ENCODE results near the gene DNALI1. TPM values are rescaled to one million over a fixed set of nuclear protein-coding genes. Genes with fewer than 3 reads are reported as not detected.

The DNALI1 gene
- total RNA-seq, 3 donors from 2014 or later, result not detected

DNA sequence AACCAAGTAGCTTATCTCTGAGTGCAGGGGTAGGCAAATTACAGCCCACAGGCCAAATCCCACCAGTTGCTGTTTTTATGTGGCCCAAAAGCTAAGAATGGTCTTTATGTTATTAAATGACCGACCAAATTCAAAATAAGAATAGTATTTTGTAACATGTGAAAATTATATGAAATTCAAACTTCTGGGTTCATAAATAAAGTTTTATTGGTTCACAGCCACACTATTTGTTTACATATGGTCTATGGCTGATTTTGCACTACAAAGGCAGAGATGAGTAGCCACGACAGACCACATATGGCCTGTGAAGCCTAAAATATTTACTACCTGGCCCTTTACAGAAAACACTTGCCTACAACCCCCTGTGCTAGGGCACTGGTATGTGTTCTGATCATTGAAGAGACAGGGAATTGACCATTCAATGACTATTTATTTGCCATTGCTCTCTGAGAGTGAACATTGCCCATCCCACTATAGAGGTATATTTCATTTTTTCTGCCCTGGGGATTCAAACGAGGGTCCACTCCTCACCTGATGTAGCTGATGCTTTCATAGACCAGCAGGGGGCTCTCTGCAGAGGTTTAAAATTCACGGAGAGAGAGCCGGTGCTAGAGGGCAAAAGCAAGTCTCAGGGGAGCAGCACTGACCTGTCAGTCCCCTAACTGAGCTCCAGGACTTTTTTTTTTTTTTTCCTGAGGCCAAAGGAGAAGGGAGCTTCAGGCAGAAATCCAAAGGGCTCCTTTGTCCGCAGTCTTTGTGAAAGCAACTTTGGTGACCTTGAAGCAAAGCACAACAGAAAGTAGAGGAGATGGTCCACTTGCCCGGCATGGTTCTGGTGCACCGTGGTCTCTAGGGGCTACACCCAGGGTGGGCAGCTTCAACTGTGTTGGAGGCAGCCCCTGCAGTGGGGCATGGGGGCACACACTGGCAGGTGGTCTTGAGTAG, 46.3 kb downstream of the DNALI1 start:
- peaks cover 3% of the 10 kb centered on the region for H3K27me3 Mint-ChIP-seq (ENCODE audit: low read depth)
- no peaks in the 10 kb centered on the region for H3K9me3 Mint-ChIP-seq
- H3K4me1 Mint-ChIP-seq (ENCODE audit: low read depth), result peaks cover 2% of the 10 kb centered on the region
- DNase-seq, result peak; percentile 22
- no peak overlapping the region for H3K4me3 Mint-ChIP-seq
- peak; percentile 69 to 84 for ATAC-seq
- no peaks in the 10 kb centered on the region for H3K36me3 Mint-ChIP-seq (ENCODE audit: insufficient read depth)

DNA sequence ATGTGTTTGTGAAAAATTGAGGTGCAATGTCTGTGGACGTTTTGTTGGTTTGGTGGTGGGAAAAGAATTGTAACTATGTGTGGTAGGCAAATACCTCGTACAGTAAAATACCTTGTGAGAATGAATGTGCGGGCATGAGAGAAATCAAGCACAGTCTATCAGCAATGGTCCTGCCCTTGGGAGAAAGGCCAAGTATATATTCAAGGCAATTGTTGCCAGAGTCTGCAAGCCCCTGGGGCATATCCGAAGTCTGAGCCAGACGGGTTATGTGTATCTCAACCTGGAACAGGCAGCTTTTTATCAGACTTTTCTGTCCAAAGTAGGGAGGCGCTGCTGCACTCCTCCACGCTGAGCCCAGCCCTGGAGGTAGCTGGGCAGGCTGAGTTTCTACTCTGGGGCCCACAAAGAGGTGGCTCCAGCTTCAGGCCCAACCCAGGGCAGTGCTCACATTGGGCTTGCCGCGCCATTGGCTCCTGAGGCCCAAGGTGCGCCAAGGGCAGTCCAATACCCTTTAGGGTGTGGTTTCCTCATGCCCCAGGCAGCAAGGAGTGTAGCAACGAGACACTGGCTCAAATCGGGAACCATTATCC, 48.4 kb downstream of the DNALI1 start:
- H3K4me1 Mint-ChIP-seq (ENCODE audit: low read depth), result peaks cover 2% of the 10 kb centered on the region
- no peaks in the 10 kb centered on the region for H3K9me3 Mint-ChIP-seq
- H3K4me3 Mint-ChIP-seq, result no peak overlapping the region
- DNase-seq (no peak), ATAC-seq (no peak)
- H3K36me3 Mint-ChIP-seq (ENCODE audit: insufficient read depth), result no peaks in the 10 kb centered on the region
- H3K27me3 Mint-ChIP-seq (ENCODE audit: low read depth), result peaks cover 3% of the 10 kb centered on the region

DNA sequence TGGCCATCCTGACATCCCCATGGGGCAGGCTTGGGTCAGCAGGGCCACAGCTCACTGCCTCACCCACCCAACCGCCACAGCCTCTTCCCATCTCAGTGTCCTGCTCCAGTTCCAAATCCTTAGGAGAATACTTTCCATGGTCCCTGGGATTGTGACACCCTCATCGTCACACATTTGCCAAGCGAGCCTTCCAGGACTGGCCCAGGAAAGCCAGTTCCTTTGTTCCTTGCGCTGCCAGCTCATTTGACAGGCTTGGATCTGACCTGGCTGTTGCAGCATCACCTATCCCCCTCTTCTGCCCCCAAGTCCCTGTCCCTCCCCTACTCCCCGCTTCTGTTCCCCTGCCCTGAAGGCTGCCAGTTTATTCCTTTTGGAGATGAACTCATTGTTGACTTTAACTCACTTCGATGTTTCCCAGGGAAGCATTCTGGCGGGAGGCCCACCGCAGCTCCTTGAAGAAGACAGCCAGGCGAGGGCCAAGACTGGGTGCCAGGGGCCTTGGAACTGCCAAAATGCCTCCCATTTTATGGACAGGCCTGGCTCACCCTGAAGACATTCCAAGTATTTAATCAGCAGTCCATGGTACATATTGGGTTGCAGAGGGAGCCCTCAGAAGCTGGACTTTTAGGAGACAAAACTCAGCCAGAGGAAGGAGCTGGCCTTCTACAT, 49.2 kb downstream of the DNALI1 start:
- DNase-seq (no peak), ATAC-seq (no peak)
- Mint-ChIP-seq H3K4me1 (ENCODE audit: low read depth) (peaks cover 2% of the 10 kb centered on the region), H3K9me3 (no peaks in the 10 kb centered on the region), H3K36me3 (ENCODE audit: insufficient read depth) (no peaks in the 10 kb centered on the region), H3K27me3 (ENCODE audit: low read depth) (peaks cover 3% of the 10 kb centered on the region), H3K4me3 (no peak overlapping the region)

DNA sequence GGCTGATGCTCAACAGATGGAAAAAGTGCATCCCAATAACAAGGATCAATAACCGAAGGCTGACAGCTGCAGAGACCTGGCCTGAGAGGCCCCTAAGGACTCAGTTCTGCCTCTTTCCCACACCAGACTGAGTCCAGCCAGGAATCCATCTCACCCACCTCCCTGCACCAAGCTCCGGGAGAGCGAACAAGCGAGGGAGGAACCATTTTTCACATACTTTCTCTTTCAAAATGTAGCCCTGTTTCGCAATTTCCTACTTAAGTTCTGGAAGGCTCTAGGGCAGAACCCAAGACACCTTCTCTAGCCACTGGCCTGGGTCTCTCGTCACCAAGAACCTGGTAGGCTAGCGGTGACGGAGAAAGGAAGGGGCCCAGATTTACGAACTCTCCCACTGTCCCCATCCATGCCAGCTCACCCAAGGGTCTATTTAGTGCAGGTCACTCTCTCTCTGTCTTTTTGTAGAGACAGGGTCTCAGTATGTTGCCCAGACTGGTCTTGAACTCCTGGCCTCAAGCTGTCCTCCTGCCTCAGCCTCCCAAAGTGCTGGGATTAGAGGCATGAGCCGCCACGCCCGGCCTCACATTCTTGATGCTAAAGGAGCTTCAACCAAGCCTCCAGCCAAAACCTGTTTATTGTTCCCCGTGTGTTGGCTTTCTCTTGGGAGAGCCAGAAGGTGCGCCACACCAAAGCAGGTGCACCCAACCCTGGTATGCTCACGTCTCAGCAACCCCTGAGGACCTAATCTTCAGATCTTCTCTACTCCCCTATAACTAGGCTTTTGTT, 49.9 kb downstream of the DNALI1 start:
- H3K4me1 Mint-ChIP-seq (ENCODE audit: low read depth), result peaks cover 2% of the 10 kb centered on the region
- ATAC-seq (no peak), DNase-seq (no peak)
- H3K9me3 Mint-ChIP-seq, result no peaks in the 10 kb centered on the region
- no peak overlapping the region for H3K4me3 Mint-ChIP-seq
- peaks cover 3% of the 10 kb centered on the region for H3K27me3 Mint-ChIP-seq (ENCODE audit: low read depth)
- no peaks in the 10 kb centered on the region for H3K36me3 Mint-ChIP-seq (ENCODE audit: insufficient read depth)

DNA sequence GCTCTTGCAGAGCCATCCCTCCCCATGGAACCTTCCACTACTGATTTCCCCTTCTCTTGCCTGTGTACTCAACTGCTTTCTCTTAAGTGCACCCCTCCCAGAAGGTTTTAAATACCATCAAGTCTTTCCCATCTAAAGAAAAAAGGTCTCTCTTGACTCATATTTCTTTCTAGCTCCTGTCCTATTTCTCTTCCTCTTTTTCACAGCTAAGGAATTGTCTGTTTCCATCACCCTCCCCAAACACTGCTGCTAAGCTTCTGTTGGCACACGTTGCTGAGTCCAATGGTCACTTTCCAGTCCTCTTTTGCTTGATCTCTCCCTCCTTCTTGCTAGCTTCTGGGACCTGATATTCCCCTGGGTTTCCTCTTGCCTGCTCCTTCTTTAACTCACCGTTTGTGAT, 52.3 kb downstream of the DNALI1 start:
- peaks cover 5% of the 10 kb centered on the region for H3K27me3 Mint-ChIP-seq (ENCODE audit: low read depth)
- no peaks in the 10 kb centered on the region for H3K9me3 Mint-ChIP-seq
- ATAC-seq, result no peak
- H3K36me3 Mint-ChIP-seq (ENCODE audit: insufficient read depth), result no peaks in the 10 kb centered on the region
- DNase-seq, result no peak
- no peaks in the 10 kb centered on the region for H3K4me1 Mint-ChIP-seq (ENCODE audit: low read depth)
- no peak overlapping the region for H3K4me3 Mint-ChIP-seq

DNA sequence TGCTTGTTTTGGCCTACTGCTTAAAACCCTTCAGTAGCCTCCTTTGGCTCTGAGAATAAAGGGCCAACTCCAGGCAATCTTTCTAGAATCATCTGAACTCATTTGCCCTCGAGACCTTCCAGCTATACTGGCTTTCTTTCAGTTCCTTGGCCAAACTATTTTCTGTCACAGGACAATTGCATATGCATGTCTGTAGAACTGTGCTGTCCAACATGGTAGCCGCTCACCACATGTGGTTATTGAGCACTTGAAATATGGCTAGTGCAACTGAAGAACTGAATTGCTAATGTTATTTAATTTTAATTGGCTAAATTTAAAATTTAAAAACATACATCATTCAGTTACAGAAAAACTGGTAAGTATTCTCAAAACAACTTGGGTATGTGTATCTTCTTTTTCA, 53.3 kb downstream of the DNALI1 start:
- Mint-ChIP-seq H3K9me3 (no peaks in the 10 kb centered on the region), H3K4me1 (ENCODE audit: low read depth) (no peaks in the 10 kb centered on the region), H3K36me3 (ENCODE audit: insufficient read depth) (no peaks in the 10 kb centered on the region), H3K4me3 (no peak overlapping the region), H3K27me3 (ENCODE audit: low read depth) (peaks cover 7% of the 10 kb centered on the region)
- no peak for ATAC-seq
- no peak for DNase-seq

DNA sequence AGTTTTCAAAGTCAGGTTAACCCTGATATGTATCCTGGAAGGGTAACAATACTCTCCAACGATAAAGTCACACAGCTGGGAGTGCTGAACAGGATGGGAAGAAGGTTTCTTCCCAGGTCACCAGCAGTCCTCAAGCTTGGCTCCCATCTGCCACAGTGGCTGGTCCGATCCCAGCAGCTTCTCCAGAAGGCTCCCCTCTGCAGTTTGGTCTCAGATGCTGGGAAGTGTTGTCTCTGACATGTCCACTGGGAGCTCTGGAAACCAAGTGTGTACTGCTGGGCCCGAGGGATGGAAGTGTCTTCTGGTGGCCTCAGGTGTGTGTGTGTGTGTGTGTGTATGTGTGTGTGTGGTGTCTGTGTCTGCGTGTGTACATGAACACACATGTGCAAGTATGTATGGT, 55.4 kb downstream of the DNALI1 start:
- Mint-ChIP-seq H3K36me3 (ENCODE audit: insufficient read depth) (no peaks in the 10 kb centered on the region), H3K4me3 (no peak overlapping the region), H3K27me3 (ENCODE audit: low read depth) (peaks cover 27% of the 10 kb centered on the region), H3K4me1 (ENCODE audit: low read depth) (no peaks in the 10 kb centered on the region), H3K9me3 (no peaks in the 10 kb centered on the region)
- ATAC-seq (no peak), DNase-seq (no peak)

DNA sequence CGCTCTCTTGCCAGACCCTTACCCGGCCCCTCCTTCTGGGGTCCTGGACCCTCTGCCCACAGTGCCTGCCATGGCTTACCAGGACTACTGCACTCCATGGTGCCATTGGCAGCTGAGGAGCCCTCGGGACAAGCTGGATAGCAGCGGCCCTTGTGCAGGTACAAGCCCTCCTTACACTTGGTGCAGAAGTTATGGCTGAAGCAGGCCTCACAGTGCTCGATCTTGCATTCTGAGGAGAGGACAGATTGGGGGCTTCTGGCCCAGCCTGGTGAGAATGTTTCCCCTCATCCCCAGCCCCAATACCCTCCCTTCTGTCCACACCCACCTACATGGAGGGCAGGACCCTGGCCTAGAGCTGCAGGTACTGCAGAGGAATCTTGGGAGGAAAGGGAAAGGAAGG, 57.4 kb downstream of the DNALI1 start:
- DNase-seq, result no peak
- no peaks in the 10 kb centered on the region for H3K4me1 Mint-ChIP-seq (ENCODE audit: low read depth)
- no peak overlapping the region for H3K4me3 Mint-ChIP-seq
- ATAC-seq, result no peak
- no peaks in the 10 kb centered on the region for H3K9me3 Mint-ChIP-seq
- H3K27me3 Mint-ChIP-seq (ENCODE audit: low read depth), result peaks cover 41% of the 10 kb centered on the region
- H3K36me3 Mint-ChIP-seq (ENCODE audit: insufficient read depth), result no peaks in the 10 kb centered on the region

DNA sequence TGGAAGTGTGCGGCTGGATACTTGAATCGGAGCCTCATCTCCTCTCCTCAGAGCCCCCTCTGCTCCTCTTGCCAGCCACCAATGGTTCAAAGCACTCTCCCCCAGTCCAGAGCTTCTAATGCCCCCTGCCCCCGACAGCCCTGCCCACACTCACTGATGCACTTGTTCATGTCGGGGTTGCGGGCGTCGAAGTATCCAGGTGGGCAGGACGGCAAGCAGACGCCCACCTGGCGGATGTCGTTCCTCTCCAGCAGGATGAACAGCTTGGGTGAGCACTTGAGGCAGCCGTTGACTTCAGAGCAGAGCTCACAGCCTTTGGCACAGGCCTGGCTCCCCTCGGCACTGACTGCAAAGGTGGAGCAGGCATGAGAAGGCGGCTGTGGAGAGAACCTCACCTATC, 59.6 kb downstream of the DNALI1 start:
- DNase-seq, result no peak
- no peaks in the 10 kb centered on the region for H3K9me3 Mint-ChIP-seq
- H3K36me3 Mint-ChIP-seq (ENCODE audit: insufficient read depth), result no peaks in the 10 kb centered on the region
- H3K27me3 Mint-ChIP-seq (ENCODE audit: low read depth), result peaks cover 47% of the 10 kb centered on the region
- H3K4me3 Mint-ChIP-seq, result no peak overlapping the region
- no peak for ATAC-seq
- H3K4me1 Mint-ChIP-seq (ENCODE audit: low read depth), result no peaks in the 10 kb centered on the region

Other genes starting within 250 kb of the DNALI1 start
- 10 to 100 TPM; 48.7 to 64.8 (median 59.8) TPM for gene ZC3H12A, start 82.4 kb upstream of the DNALI1 start, total RNA-seq
- 100 to 1,000 TPM in 1 of 3 donors, 10 to 100 TPM in 2; 87.2 to 104 (median 95.6) TPM for gene MEAF6, start 42.2 kb upstream of the DNALI1 start, total RNA-seq
- 10 to 100 TPM; 29.3 to 35.0 (median 30.4) TPM for gene SNIP1, start 2.6 kb upstream of the DNALI1 start, total RNA-seq
- gene GNL2, start 39.0 kb downstream of the DNALI1 start, total RNA-seq, result 100 to 1,000 TPM; 131 to 144 (median 137) TPM
- not detected for gene RSPO1, start 78.0 kb downstream of the DNALI1 start, total RNA-seq
- gene CDCA8, start 135.6 kb downstream of the DNALI1 start, total RNA-seq, result 10 to 100 TPM in 2 of 3 donors, 1 to 10 TPM in 1; 7.7 to 12.2 (median 10.0) TPM
- gene EPHA10, start 208.2 kb downstream of the DNALI1 start, total RNA-seq, result under 1 TPM; 0.13 to 0.71 (median 0.27) TPM
- 1 to 10 TPM; 4.0 to 5.0 (median 4.7) TPM for gene MANEAL, start 236.9 kb downstream of the DNALI1 start, total RNA-seq